ENCODE measurements around the gene ATP5F1E. TPM values are rescaled to one million over a fixed set of nuclear protein-coding genes. Genes with fewer than 3 reads are reported as not detected.
A peak's percentile ranks its signal among the peaks of the same experiment; 100 is the strongest.

Gene ATP5F1E
- total RNA-seq, 2 experiments from 2014 or later, result 51.1 to 53.1 TPM

DNA sequence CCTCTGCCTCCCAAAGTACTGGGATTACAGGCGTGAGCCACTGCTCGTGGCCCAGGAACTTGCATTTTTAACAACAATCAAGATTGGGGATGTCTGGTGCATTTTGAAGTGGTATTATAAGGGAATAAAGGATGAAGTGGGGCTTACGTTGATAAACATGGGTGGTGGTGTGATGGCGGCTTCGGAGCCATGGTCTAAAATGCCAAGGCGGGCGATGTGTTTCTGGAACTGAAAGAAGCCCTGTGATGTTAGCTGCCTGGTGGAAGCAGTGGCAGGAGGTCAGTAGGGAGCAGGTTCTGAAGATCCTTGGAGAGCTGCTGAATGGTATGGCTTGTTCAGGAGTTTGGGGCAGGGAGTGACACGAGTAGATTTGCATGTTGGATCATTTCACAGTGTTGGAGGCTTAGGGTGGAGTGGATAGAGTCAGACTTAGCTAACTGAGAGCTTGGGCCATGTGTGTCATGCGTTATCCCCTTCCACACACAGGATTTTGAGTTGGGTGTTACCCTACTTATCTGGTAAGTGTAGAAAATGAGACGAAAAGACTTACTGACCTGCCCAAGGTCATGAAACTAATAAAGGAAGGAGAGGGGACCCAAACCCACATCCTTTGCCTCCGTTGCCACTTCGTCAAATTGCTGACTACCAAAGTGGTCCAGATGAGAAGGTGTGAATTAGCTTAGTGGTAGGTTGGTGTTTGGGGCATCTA lies 49.6 kb downstream of the ATP5F1E start:
- no peaks in the 10 kb centered on the region for H3K9me3 ChIP-seq (ENCODE audit: control insufficient read depth in 1 of 2, insufficient read depth in 1 of 2, low read length in 2 of 2)
- Mint-ChIP-seq H3K27ac (peak overlapping the region; percentile 87), H3K36me3 (ENCODE audit: low read depth) (peaks cover 39% of the 10 kb centered on the region), H3K4me1 (ENCODE audit: low read depth) (peaks cover 44% of the 10 kb centered on the region), H3K9me3 (no peaks in the 10 kb centered on the region), H3K27me3 (no peaks in the 10 kb centered on the region), H3K4me3 (peak overlapping the region; percentile 92)
- POLR2A ChIA-PET, result interaction anchor here (0.5 to 2.5 kb wide), 7 partner anchors 8 to 1484 kb away, joined by 3 to 14 read pairs (median 5); partner anchors contain the start of gene VAPB
- H3K27me3 ChIP-seq (ENCODE audit: control insufficient read depth in 1 of 2, insufficient read depth in 2 of 2, low read length in 2 of 2), result no peaks in the 10 kb centered on the region
- TF ChIP-seq CTCF (IDR thresholded peaks at IDR 0.05), result no peak
- H3K4me3 ChIP-seq (ENCODE audit: low read length), result peak overlapping the region; percentile 82
- CTCF ChIA-PET, result interaction anchor here (1.3 kb wide), 1 partner anchor 50 kb away, joined by 4 read pairs; the partner anchor contains the start of gene ATP5F1E
- peaks cover 19% of the 10 kb centered on the region for H3K36me3 ChIP-seq (ENCODE audit: insufficient read depth, low read length)
- ATAC-seq (ENCODE audit: poor library complexity), result no peak
- peak in 2 of 14 experiments; percentile 36 to 73 for DNase-seq
- intact Hi-C loops (cut with DNase I, micrococcal nuclease), result loop anchor here (5.0 to 10.0 kb wide), 4 partner anchors 90 to 678 kb away; partner anchors contain the start of genes RAB22A (in 1 of the 2), STX16 (in 1 of the 2) and VAPB (in 1 of the 2)
- H3K4me1 ChIP-seq (ENCODE audit: insufficient read depth, low read length), result peaks cover 42% of the 10 kb centered on the region
- no peak overlapping the region for H3K27ac ChIP-seq (ENCODE audit: low read depth in 1 of 2, low read length in 2 of 2)

DNA sequence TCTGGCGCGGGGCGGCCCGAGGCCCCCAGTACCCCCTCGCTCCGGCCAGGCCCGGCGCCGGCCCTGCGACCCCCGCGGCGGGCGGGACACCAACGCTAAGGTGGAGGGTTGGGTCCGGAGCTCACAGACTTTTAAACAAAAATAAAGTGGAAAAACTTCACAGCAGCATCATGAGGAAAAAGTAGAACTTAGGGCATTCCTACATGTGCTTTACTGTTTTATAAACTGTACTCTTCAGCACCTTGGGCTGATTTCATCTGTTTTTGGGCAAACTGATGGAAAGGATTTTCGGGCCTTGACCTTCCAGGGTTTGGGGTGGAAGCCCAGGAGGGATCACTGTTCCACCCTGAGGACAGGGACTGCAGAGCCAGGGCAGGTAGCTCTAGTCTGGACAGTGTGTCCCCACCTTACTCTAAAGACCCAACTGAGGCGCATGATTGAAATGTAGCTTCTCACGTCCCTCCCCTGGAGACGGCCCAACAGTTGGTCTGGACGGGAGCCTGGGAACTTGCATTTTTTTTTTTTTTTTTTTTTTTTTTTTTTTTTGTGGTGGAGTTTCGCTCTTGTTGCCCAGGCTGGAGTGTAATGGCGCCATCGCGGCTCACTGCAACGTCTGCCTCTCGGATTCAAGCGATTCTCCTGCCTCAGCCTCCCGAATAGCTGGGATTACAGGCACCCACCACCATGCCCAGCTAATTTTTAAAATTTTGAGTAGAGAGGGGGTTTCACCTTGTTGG lies 50.3 kb downstream of the ATP5F1E start:
- peaks cover 12% of the 10 kb centered on the region for H3K36me3 ChIP-seq (ENCODE audit: insufficient read depth, low read length)
- peak; percentile 3 for ATAC-seq (ENCODE audit: poor library complexity)
- no peak for TF ChIP-seq CTCF (IDR thresholded peaks at IDR 0.05)
- Mint-ChIP-seq H3K36me3 (ENCODE audit: low read depth) (peaks cover 31% of the 10 kb centered on the region), H3K4me1 (ENCODE audit: low read depth) (peaks cover 44% of the 10 kb centered on the region), H3K27me3 (no peaks in the 10 kb centered on the region), H3K4me3 (peak overlapping the region; percentile 92), H3K27ac (peak overlapping the region; percentile 87), H3K9me3 (peaks cover 1% of the 10 kb centered on the region)
- DNase-seq, result peak in 1 of 14 experiments; percentile 35
- CTCF ChIA-PET, result interaction anchor here (1.3 kb wide), 1 partner anchor 112 kb away, joined by 3 read pairs; no protein-coding TSS in a partner anchor
- H3K4me3 ChIP-seq (ENCODE audit: low read length), result peak overlapping the region; percentile 82
- H3K9me3 ChIP-seq (ENCODE audit: control insufficient read depth in 1 of 2, insufficient read depth in 1 of 2, low read length in 2 of 2), result no peaks in the 10 kb centered on the region
- H3K27me3 ChIP-seq (ENCODE audit: control insufficient read depth in 1 of 2, insufficient read depth in 2 of 2, low read length in 2 of 2), result no peaks in the 10 kb centered on the region
- intact Hi-C loops (cut with DNase I, micrococcal nuclease), result loop anchor here (1.0 to 10.0 kb wide), 8 partner anchors 50 to 677 kb away; partner anchors contain the start of genes ATP5F1E (in 1 of the 2), PRELID3B (in 1 of the 2), RAB22A (in 1 of the 2) and STX16 (in 1 of the 2)
- H3K27ac ChIP-seq (ENCODE audit: low read depth in 1 of 2, low read length in 2 of 2), result peak overlapping the region in 1 of 2 donors; percentile 2
- POLR2A ChIA-PET, result interaction anchor here (0.5 to 2.5 kb wide), 9 partner anchors 9 to 1483 kb away, joined by 3 to 14 read pairs (median 5); partner anchors contain the start of genes ATP5F1E and VAPB
- H3K4me1 ChIP-seq (ENCODE audit: insufficient read depth, low read length), result peaks cover 42% of the 10 kb centered on the region

Measured in CD4-positive, alpha-beta T cell (primary cell).